ENCODE measurements around the gene TRO. TPM values are rescaled to one million over a fixed set of nuclear protein-coding genes. Genes with fewer than 3 reads are reported as not detected.
A peak's percentile ranks its signal among the peaks of the same experiment; 100 is the strongest.

Gene TRO
- total and polyA plus RNA-seq, 12 donors: 1.4 to 5.3 (median 3.2) TPM

- Histone ChIP-seq H3K4me1 (no peaks in the 10 kb centered on the region), H3K9me3 (peaks cover 0 to 13% (median 0%) of the 10 kb centered on the region in 11 donors), H3K27me3 (no peaks in the 10 kb centered on the region), H3K27ac (no peak overlapping the region), H3K36me3 (no peaks in the 10 kb centered on the region), H3K4me3 (no peak overlapping the region)
- DNase-seq (no peak), ATAC-seq (no peak)
- WGBS, 2 donors: 63 to 67% methylated on average over 1 of the region's 1 CpG
- TF ChIP-seq, protein P1, sequence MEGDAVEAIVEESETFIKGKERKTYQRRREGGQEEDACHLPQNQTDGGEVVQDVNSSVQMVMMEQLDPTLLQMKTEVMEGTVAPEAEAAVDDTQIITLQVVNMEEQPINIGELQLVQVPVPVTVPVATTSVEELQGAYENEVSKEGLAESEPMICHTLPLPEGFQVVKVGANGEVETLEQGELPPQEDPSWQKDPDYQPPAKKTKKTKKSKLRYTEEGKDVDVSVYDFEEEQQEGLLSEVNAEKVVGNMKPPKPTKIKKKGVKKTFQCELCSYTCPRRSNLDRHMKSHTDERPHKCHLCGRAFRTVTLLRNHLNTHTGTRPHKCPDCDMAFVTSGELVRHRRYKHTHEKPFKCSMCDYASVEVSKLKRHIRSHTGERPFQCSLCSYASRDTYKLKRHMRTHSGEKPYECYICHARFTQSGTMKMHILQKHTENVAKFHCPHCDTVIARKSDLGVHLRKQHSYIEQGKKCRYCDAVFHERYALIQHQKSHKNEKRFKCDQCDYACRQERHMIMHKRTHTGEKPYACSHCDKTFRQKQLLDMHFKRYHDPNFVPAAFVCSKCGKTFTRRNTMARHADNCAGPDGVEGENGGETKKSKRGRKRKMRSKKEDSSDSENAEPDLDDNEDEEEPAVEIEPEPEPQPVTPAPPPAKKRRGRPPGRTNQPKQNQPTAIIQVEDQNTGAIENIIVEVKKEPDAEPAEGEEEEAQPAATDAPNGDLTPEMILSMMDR (IDR thresholded peaks at IDR 0.05): no peak
- intact Hi-C loops (cut with DNase I): loop anchor here in 8 of 10 donors (5.0 to 10.0 kb wide), 3 partner anchors 161 to 451 kb away; no protein-coding TSS in a partner anchor
These were observed 26.5 kb upstream of the TRO start for GRCh38 chrX:54894159-54894558.

GRCh38 chrX:54909941-54910340 lies 10.7 kb upstream of the TRO start:
- Histone ChIP-seq H3K27me3 (no peaks in the 10 kb centered on the region), H3K36me3 (no peaks in the 10 kb centered on the region), H3K4me3 (no peak overlapping the region), H3K9me3 (peaks cover 0 to 29% (median 6%) of the 10 kb centered on the region in 11 donors), H3K27ac (no peak overlapping the region), H3K4me1 (no peaks in the 10 kb centered on the region)
- TF ChIP-seq, protein P1 (IDR thresholded peaks at IDR 0.05): no peak
- ATAC-seq (no peak), DNase-seq (no peak)
- intact Hi-C loops (cut with DNase I): no loop called here

DNA sequence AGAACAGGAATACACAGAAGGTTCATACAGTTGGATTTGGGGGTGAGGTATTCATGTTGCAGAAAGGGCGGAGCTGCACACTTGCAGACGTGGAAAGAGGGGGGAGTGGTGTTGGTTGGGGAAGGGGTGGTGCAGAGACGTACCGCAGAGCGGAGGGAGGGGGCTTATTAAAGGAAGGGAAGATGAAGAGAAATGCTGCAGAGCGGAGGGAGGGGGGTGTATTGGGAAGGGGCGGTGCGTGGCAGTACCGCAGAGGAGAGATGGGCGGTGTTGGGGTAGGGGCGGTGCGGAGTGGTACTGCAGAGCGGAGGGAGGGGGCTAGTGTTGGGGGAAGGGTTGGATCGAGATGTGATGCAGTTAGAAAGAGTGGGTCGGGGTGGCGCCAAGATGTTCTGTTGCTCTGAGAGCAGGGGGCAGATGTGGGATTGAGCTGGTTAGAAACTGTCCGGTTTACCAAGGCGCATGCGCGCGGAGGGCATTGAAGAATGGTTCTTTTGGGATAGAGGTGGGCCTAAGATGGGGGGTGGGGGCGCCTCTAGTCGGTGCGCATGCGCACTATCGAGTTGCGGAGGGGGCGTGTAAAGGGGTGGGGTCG lies 900 bp downstream of the TRO start:
- Histone ChIP-seq H3K27me3 (peaks cover 0 to 11% (median 0%) of the 10 kb centered on the region in 7 donors), H3K36me3 (no peaks in the 10 kb centered on the region), H3K4me1 (no peaks in the 10 kb centered on the region), H3K9me3 (no peaks in the 10 kb centered on the region), H3K4me3 (peak overlapping the region; percentile 10 to 58 (median 52)), H3K27ac (peak overlapping the region in 1 of 10 donors; percentile 43)
- 0 to 2% methylated on average over 24 to 29 of the region's 29 CpGs for WGBS, 2 donors
- intact Hi-C loops (cut with DNase I): no loop called here
- ATAC-seq (peak; percentile 47 to 95 (median 85)), DNase-seq (peak; percentile 61 to 65)
- TF ChIP-seq, protein P1 (IDR thresholded peaks at IDR 0.05): no peak

GRCh38 chrX:54922547-54922946 lies 1.9 kb downstream of the TRO start:
- DNase-seq (no peak), ATAC-seq (no peak)
- 91 to 98% methylated on average over 3 of the region's 3 CpGs for WGBS, 2 donors

More at GRCh38 chrX:54922547-54922946, 1.9 kb downstream of the TRO start:
- Histone ChIP-seq H3K4me3 (no peak overlapping the region), H3K9me3 (no peaks in the 10 kb centered on the region), H3K4me1 (no peaks in the 10 kb centered on the region), H3K27me3 (peaks cover 0 to 11% (median 0%) of the 10 kb centered on the region in 7 donors), H3K36me3 (peaks cover 0 to 1% (median 0%) of the 10 kb centered on the region in 9 donors), H3K27ac (no peak overlapping the region)
- intact Hi-C loops (cut with DNase I): no loop called here
- TF ChIP-seq, protein P1 (IDR thresholded peaks at IDR 0.05): no peak
